Endodermal cell (in vitro differentiated cells): ENCODE data around the gene USP6NL. TPM values are rescaled to one million over a fixed set of nuclear protein-coding genes. Genes with fewer than 3 reads are reported as not detected.

ENCODE experiments used
- DNase-seq: peaks from one replicate; pipeline ENCODE4 v3.0.0-alpha.2; 2017
- H3K27ac ChIP-seq: 2 replicates; pipeline ENCODE4 v1.5.1; 2013; ENCODE audit warnings: mild to moderate bottlenecking, low read depth, low read length, moderate library complexity
- H3K27me3 ChIP-seq: 2 replicates; pipeline ENCODE4 v1.6.1; 2013; ENCODE audit warnings: mild to moderate bottlenecking, low read length, moderate library complexity; ENCODE audit not compliant: insufficient read depth, control insufficient read depth, poor library complexity, severe bottlenecking
- H3K36me3 ChIP-seq: 2 replicates; pipeline ENCODE4 v1.7.0; 2013; ENCODE audit warnings: mild to moderate bottlenecking, low read length, moderate library complexity; ENCODE audit not compliant: control insufficient read depth, insufficient read depth
- H3K4me1 ChIP-seq: one replicate; pipeline ENCODE4 v1.7.0; 2013; ENCODE audit warnings: low read length; ENCODE audit not compliant: control insufficient read depth, insufficient read depth
- H3K4me3 ChIP-seq: 2 replicates; pipeline ENCODE4 v1.5.1; 2013; ENCODE audit warnings: mild to moderate bottlenecking, low read length, moderate library complexity
- H3K9ac ChIP-seq: 2 replicates; pipeline ENCODE4 v1.6.1; 2013; ENCODE audit warnings: mild to moderate bottlenecking, low read length, moderate library complexity; ENCODE audit not compliant: poor library complexity, severe bottlenecking; ENCODE audit errors: extremely low read depth
- H3K9me3 ChIP-seq: 2 replicates; pipeline ENCODE4 v1.6.1; 2013; ENCODE audit warnings: mild to moderate bottlenecking, low read length, moderate library complexity; ENCODE audit not compliant: control insufficient read depth
- H3K27ac Mint-ChIP-seq: 2 replicates; pipeline ENCODE4 v1.8.0; 2020; ENCODE audit warnings: mixed read lengths
- H3K27me3 Mint-ChIP-seq: 2 replicates; pipeline ENCODE4 v1.8.0; 2021; ENCODE audit warnings: mild to moderate bottlenecking, mixed read lengths; ENCODE audit not compliant: insufficient read depth
- H3K36me3 Mint-ChIP-seq: 2 replicates; pipeline ENCODE4 v1.8.0; 2020; ENCODE audit warnings: low read depth, mixed read lengths
- H3K4me1 Mint-ChIP-seq: 2 replicates; pipeline ENCODE4 v1.8.0; 2020; ENCODE audit warnings: mixed read lengths
- H3K4me3 Mint-ChIP-seq: 2 replicates; pipeline ENCODE4 v1.8.0; 2020; ENCODE audit warnings: mild to moderate bottlenecking, moderate library complexity, mixed read lengths
- H3K9me3 Mint-ChIP-seq: 2 replicates; pipeline ENCODE4 v1.8.0; 2020; ENCODE audit warnings: mild to moderate bottlenecking, mixed read lengths
- WGBS, 2 experiments: methylation state at CpG; one replicate each; pipeline versions ENCODE4 v1.1.5 to v1.1.7; 2013; ENCODE audit warnings: missing lambda C conversion rate in 2 of 2, mixed read lengths in 1 of 2; ENCODE audit not compliant: insufficient coverage in 1 of 2, insufficient read length in 1 of 2; 5-methylcytosine and 5-hydroxymethylcytosine counted together
- total RNA-seq, 2 donors: library from RNA; stranded (reverse); fragmentation: NEBNext Ultra II Directional in 1 of 2; extraction: Animal tissue kit (Norgen Biotek cat#: 25700) in 1 of 2; gene quantifications; 2 replicates in 1 of 2; 3 replicates in 1 of 2; pipeline ENCODE4 v1.2.1, GENCODE V29; 2021
- TF ChIP-seq, protein P1 (sequence below): fragments of 200-600 bp; sonication (generic); conservative IDR thresholded peaks from 2 replicates; pipeline ENCODE4 v1.5.0; 2021; ENCODE audit warnings: antibody characterized with exemption, mild to moderate bottlenecking

The USP6NL gene
- total RNA-seq, 2 donors from 2014 or later = 20.6 to 22.9 TPM

DNA sequence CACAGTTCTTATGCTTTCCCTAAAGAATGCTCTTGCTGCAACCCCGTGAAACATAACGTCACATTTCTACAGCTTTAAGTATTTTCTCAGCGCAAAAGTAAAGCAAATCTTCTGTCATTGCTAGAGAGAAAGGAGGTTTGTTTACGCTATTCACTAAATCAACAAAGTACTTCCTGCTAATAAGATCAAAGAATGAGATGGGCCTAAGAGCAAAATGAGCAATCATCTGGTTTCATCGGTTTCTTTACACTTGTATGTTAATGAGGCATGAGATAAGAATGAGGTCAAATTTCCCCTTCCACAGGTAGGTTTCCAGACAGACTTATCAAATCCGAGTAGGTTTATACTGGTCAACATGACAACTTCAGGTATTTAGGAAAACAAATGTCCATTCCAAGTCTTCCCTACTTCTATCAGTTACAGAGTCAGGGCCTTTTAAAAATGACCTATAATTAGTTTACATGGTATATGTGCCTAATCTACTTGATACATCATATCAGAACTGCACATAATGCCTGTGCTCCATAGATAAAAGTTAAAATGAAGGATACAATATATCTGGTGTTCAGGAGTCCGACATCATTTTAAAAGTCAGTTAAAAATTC lies 8.4 kb downstream of the USP6NL start:
- Histone ChIP-seq H3K36me3 (no peaks in the 10 kb centered on the region), H3K4me1 (peaks cover 4% of the 10 kb centered on the region), H3K9ac (no peak overlapping the region), H3K9me3 (peaks cover 16% of the 10 kb centered on the region), H3K27me3 (no peaks in the 10 kb centered on the region), H3K4me3 (peak overlapping the region; percentile 48), H3K27ac (no peak overlapping the region)
- no peak for DNase-seq
- WGBS, 2 experiments = 37 to 60% methylated on average over 3 to 7 of the region's 7 CpGs
- TF ChIP-seq, protein P1, sequence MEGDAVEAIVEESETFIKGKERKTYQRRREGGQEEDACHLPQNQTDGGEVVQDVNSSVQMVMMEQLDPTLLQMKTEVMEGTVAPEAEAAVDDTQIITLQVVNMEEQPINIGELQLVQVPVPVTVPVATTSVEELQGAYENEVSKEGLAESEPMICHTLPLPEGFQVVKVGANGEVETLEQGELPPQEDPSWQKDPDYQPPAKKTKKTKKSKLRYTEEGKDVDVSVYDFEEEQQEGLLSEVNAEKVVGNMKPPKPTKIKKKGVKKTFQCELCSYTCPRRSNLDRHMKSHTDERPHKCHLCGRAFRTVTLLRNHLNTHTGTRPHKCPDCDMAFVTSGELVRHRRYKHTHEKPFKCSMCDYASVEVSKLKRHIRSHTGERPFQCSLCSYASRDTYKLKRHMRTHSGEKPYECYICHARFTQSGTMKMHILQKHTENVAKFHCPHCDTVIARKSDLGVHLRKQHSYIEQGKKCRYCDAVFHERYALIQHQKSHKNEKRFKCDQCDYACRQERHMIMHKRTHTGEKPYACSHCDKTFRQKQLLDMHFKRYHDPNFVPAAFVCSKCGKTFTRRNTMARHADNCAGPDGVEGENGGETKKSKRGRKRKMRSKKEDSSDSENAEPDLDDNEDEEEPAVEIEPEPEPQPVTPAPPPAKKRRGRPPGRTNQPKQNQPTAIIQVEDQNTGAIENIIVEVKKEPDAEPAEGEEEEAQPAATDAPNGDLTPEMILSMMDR = no peak
- Mint-ChIP-seq H3K27me3 (no peaks in the 10 kb centered on the region), H3K27ac (peak overlapping the region; percentile 5), H3K36me3 (peaks cover 5% of the 10 kb centered on the region), H3K9me3 (no peaks in the 10 kb centered on the region), H3K4me1 (peaks cover 30% of the 10 kb centered on the region), H3K4me3 (peak overlapping the region; percentile 17)

DNA sequence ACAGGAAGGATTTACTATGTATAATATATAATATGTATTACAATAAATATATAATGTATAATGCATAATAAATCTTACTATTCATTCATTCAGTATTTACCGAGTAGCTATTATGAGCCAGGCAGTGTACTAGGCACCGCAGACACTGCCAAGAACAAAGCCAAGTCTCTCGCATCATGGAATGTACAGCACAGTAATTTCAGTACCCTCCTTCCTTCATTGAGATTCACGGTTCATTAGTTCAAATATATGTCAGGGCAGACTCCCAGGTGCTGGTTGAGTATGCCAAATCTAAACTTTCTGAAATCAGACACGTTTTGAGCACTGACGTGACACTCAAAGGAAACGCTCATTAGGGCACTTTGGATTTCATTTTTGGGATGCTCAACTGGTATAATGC lies 9.1 kb downstream of the USP6NL start:
- no peak for DNase-seq
- 90 to 94% methylated on average over 6 to 7 of the region's 7 CpGs for WGBS, 2 experiments
- Histone ChIP-seq H3K9ac (no peak overlapping the region), H3K36me3 (peaks cover under 1% of the 10 kb centered on the region), H3K27ac (no peak overlapping the region), H3K4me3 (peak overlapping the region; percentile 48), H3K9me3 (peaks cover 16% of the 10 kb centered on the region), H3K4me1 (peaks cover 4% of the 10 kb centered on the region), H3K27me3 (no peaks in the 10 kb centered on the region)
- H3K36me3 Mint-ChIP-seq = peaks cover 5% of the 10 kb centered on the region
- H3K27ac Mint-ChIP-seq = no peak overlapping the region
- H3K9me3 Mint-ChIP-seq = no peaks in the 10 kb centered on the region
- no peak overlapping the region for H3K4me3 Mint-ChIP-seq
- H3K4me1 Mint-ChIP-seq = peaks cover 28% of the 10 kb centered on the region
- TF ChIP-seq, protein P1 = no peak
- no peaks in the 10 kb centered on the region for H3K27me3 Mint-ChIP-seq

DNA sequence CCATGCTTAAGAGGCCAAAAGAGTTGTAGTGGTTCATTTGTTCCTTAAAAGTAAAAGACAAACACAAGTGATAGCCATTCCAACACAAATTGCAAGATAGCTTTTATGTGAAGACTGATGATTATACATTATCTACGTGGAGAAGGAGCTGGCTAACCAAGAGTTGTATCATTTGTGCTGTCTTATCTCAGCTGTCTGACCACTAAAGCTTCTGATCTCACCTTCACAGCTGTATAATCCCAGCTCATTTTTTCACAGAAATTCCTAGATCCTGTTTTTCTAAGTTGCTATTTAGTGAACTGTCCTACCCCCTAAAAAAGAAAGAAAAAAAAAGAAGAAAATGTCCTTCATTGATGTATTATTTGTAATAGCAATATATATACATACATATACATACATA lies 9.8 kb downstream of the USP6NL start:
- Histone ChIP-seq H3K9ac (no peak overlapping the region), H3K36me3 (peaks cover 6% of the 10 kb centered on the region), H3K27ac (no peak overlapping the region), H3K9me3 (peaks cover 16% of the 10 kb centered on the region), H3K27me3 (no peaks in the 10 kb centered on the region), H3K4me3 (no peak overlapping the region), H3K4me1 (peaks cover 4% of the 10 kb centered on the region)
- TF ChIP-seq, protein P1 = no peak
- 81 to 100% methylated on average over 1 of the region's 1 CpG for WGBS, 2 experiments
- H3K4me3 Mint-ChIP-seq = no peak overlapping the region
- H3K27ac Mint-ChIP-seq = no peak overlapping the region
- H3K4me1 Mint-ChIP-seq = peaks cover 28% of the 10 kb centered on the region
- DNase-seq = no peak
- peaks cover 10% of the 10 kb centered on the region for H3K36me3 Mint-ChIP-seq
- H3K9me3 Mint-ChIP-seq = no peaks in the 10 kb centered on the region
- H3K27me3 Mint-ChIP-seq = no peaks in the 10 kb centered on the region
